Cerebellar nuclear complex (tissue), 1 donor: ENCODE data around the gene CIT.
"Not testable (repeated sequence)": the region's sequence is repeated elsewhere in the genome, so short reads cannot be mapped to it uniquely, and the experiment has no call there.

Experiments
- DNase-seq, 2 experiments: peaks; one replicate each; lab custom pipeline; 2025; lab: John Stamatoyannopoulos, UW

Gene CIT

GRCh38 chr12:119876761-119877638, at the start of gene CIT:
Gene CIT, minus strand, starts transcription at chr12:119877320. Its CDS starts 1,152 bp downstream, at chr12:119876168.
- DNase-seq = peak; percentile 50 to 87

GRCh38 chr12:119925269-119925668, 48.1 kb upstream of the CIT start:
- DNase-seq = no peak

- DNase-seq = no peak
Observed at GRCh38 chr12:119920064-119920463, 42.9 kb upstream of the CIT start.

- no peak for DNase-seq
Observed at GRCh38 chr12:119915894-119916510, 38.9 kb upstream of the CIT start.

GRCh38 chr12:119914666-119915065, 37.5 kb upstream of the CIT start:
- DNase-seq = no peak

- DNase-seq = no peak
Observed at GRCh38 chr12:119913536-119914330, 36.6 kb upstream of the CIT start.

GRCh38 chr12:119911182-119911581, 34.1 kb upstream of the CIT start:
- DNase-seq = no peak

GRCh38 chr12:119910586-119910985, 33.5 kb upstream of the CIT start:
- no peak for DNase-seq

GRCh38 chr12:119902084-119902509, 25.0 kb upstream of the CIT start:
- no peak for DNase-seq

GRCh38 chr12:119901670-119902069, 24.6 kb upstream of the CIT start:
- no peak for DNase-seq

- DNase-seq = no peak
Observed at GRCh38 chr12:119894916-119895315, 17.8 kb upstream of the CIT start.

- not testable (repeated sequence) for DNase-seq
Observed at GRCh38 chr12:119892611-119893010, 15.5 kb upstream of the CIT start.

- DNase-seq = no peak
Observed at GRCh38 chr12:119885549-119885948, 8.4 kb upstream of the CIT start.

GRCh38 chr12:119883791-119884190, 6.7 kb upstream of the CIT start:
- not testable (repeated sequence) for DNase-seq

GRCh38 chr12:119883237-119883636, 6.1 kb upstream of the CIT start:
- DNase-seq = no peak

- no peak for DNase-seq
Observed at GRCh38 chr12:119877639-119877948, 474 bp upstream of the CIT start.

GRCh38 chr12:119870457-119870856, 6.7 kb downstream of the CIT start:
- DNase-seq = no peak

GRCh38 chr12:119869720-119870119, 7.4 kb downstream of the CIT start:
- DNase-seq = no peak

- DNase-seq = no peak
Observed at GRCh38 chr12:119868992-119869391, 8.1 kb downstream of the CIT start.

- no peak for DNase-seq
Observed at GRCh38 chr12:119864591-119864990, 12.5 kb downstream of the CIT start.

GRCh38 chr12:119859241-119859640, 17.9 kb downstream of the CIT start:
- no peak for DNase-seq

- no peak for DNase-seq
Observed at GRCh38 chr12:119857041-119857591, 20.0 kb downstream of the CIT start.
